HepG2 (cell line): ENCODE results near the gene FAM3A.

Experiments
- CTCF ChIP-seq: sonication (generic); formaldehyde crosslinking; IDR thresholded peaks from 2 replicates; pipeline ENCODE4 v1.5.0; 2020; ENCODE audit warnings: mild to moderate bottlenecking, missing genetic modification reagents, moderate library complexity
- KLF9 ChIP-seq: IDR thresholded peaks from 2 replicates; pipeline ENCODE4 v1.6.1; 2016; ENCODE audit warnings: low read depth
- REL ChIP-seq: sonication (generic); formaldehyde crosslinking; conservative IDR thresholded peaks from 2 replicates; pipeline ENCODE4 v1.8.0; 2022; ENCODE audit warnings: mild to moderate bottlenecking, missing genetic modification reagents, moderate library complexity
- ZBTB42 ChIP-seq: sonication (generic); formaldehyde crosslinking; IDR thresholded peaks from 2 replicates; pipeline ENCODE4 v1.5.0; 2020; ENCODE audit warnings: mild to moderate bottlenecking, missing genetic modification reagents

GRCh38 chrX:154513716-154514115 lies 2.3 kb downstream of the FAM3A start:
- TF ChIP-seq REL (CRISPR knock-in tag) (no peak), KLF9 (CRISPR knock-in tag) (no peak), CTCF (CRISPR knock-in tag) (no peak), ZBTB42 (CRISPR knock-in tag) (no peak)
